Myocyte (in vitro differentiated cells): ENCODE results near the gene MRAP. TPM values are rescaled to one million over a fixed set of nuclear protein-coding genes. Genes with fewer than 3 reads are reported as not detected.
"Not testable (repeated sequence)": the region's sequence is repeated elsewhere in the genome, so short reads cannot be mapped to it uniquely, and the experiment has no call there.

Experiments used
- DNase-seq: peaks from one replicate; pipeline ENCODE4 v3.0.0-alpha.2; 2012; ENCODE audit warnings: low read depth
- polyA plus RNA-seq: library from polyadenylated mRNA; unstranded; fragments of >200 nt; gene quantifications from one replicate; pipeline ENCODE4 v1.2.1, GENCODE V29; 2012; ENCODE audit warnings: missing spikeins
- total RNA-seq: library from RNA; depleted of rRNA; stranded (reverse); fragments of >200 nt; gene quantifications from 2 replicates; pipeline ENCODE4 v1.2.3, GENCODE V29; 2014

Gene MRAP
- total RNA-seq = not detected in 2 replicates
- polyA plus RNA-seq = not detected

DNA sequence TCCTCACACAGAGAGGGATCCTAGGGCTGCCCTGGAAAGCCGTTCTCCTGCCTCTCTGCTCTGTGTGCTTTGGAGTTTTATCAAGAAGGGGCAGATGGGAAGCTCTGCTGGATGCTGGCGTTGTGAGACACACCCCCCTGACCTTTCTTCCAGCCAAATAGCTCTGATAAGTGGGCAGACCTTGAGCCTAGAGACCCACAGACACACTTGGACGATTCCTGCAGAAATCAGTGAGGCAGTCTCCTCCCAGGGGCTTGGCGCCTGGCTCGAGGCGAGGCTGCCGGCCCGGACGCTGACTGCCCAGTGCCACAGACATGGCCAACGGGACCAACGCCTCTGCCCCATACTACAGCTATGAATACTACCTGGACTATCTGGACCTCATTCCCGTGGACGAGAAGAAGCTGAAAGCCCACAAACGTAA, at the start of gene MRAP:
TSS of gene MRAP (plus strand) at position 198 of the 424 bp plus-strand sequence. CDS start at position 315, 117 bp downstream.
- no peak for DNase-seq

DNA sequence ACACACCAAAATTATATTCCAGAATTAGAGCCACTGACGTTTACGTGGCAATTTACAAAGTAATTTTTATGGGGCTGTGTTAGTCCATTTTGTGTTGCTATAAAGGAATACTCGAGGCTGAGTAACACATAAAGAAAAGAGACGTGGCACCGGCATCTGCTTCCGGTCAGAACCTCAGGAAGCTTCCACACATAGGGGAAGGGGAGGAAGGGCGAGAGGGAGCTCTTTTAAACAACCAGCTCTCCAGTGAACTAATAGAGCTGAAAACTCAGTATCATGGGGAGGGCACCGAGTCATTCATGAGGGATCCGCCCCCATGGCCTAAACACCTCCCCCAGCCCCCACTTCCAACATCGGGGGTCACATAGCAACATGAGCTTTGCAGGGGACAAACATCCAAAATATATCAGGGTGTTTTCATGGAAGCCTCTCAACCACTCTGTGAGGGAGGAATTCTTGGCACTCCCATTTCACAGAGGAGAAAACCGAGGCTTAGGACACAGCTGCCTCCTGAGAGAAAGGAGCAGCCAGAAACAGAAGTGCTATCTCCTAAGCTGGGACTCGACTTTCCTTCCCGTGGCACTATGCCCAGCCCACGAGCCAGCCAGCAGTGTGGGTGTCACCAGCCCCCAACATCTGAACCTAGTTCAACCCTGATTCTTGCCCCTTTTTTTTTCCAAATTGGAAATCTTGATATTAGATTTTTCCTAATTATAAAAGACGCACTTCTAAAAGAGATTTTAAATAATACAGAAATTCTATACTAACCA, 49.0 kb upstream of the MRAP start:
- DNase-seq = peak; percentile 7

DNA sequence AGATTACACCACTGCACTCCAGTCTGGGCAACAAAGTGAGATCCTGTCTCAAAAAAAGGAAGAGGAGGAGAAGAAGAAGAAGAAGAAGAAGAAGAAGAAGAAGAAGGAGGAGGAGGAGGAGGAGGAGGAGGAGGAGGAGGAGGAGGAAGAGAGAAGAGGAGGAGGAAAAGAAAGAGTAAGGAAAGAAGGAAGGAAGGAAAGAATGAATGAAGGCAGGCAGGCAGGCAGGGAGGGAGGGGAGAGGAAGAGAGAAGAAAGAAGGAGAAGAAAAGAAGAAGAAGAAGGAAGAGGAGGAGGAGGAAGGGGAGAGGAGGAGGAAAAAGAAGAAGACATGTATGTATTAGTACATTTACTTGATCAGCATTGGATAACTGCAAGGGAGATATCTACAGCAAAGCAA, 46.5 kb upstream of the MRAP start:
- no peak for DNase-seq

DNA sequence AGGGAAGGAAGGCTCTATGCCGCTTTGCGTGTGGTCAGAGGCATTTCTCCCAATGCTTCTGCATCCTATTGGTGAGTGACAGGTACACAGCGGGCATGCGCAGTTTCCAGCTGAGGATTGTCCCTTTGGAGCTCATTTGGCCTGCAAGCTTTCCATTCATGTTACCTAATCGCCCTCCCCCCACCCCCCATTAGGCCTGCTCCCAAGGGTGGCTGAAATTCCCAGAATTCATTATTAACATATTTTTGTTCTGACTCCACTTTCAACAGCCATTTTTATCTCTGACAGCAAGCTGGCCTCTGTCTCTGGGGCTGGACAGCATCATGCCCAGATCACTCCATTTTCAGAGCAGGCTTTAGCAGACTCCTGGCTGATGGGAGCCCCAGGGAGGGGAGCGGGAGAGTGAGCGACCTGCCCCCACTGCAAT, 45.4 kb upstream of the MRAP start:
- DNase-seq = peak; percentile 5

DNA sequence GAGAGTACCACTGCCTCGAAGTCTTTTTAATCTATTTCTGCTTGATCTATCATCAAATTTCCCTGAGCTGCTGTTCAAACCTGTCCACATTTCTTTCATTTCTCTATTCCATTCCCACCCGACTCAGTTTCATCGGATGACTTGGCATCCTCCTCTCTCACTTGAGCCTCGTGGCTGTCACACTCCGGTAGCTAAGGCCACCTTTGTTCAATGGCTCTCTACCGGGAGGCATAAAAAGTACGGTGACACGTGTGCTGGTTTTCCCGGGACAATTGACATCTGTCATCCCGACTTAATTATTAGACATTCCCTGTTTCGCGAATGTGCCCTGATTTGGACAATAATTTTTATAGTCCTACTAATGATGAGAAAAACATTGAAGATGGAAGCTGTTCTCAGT, 42.4 kb upstream of the MRAP start:
- no peak for DNase-seq

DNA sequence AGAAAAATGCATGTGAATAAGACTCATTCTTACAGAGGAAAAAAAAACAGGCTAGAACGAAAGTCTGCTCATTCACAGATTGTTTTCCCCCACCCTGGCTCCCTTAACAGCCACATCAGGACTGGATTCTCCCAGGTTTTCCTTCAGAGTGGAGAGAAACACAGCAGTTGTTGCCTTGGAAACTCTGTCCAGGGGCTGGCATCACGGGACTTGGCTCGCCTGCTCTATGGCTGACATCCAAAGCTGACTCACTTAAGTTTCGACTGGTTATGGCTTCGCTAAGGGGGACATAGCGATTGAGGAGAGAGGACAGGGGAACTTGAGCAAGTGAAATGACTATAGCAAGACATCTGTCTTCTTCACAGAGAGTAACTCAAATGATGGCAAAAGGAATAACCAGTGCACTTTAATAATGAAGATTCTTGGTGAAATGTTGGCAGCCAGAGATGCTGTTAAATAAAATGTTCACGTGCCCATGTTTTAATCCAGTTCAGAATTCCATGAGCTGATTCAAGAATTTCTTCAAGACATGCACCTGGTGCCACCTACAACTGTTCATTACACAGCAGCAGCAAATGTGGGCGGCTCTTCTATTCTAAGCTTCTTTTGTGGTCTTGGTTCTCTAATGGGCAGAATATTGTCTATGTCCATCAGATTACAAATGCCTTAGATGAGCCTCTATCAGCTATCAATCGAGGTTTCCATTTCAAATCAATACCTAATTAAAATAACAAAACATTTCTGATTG, 41.6 kb upstream of the MRAP start:
- peak; percentile 91 for DNase-seq

DNA sequence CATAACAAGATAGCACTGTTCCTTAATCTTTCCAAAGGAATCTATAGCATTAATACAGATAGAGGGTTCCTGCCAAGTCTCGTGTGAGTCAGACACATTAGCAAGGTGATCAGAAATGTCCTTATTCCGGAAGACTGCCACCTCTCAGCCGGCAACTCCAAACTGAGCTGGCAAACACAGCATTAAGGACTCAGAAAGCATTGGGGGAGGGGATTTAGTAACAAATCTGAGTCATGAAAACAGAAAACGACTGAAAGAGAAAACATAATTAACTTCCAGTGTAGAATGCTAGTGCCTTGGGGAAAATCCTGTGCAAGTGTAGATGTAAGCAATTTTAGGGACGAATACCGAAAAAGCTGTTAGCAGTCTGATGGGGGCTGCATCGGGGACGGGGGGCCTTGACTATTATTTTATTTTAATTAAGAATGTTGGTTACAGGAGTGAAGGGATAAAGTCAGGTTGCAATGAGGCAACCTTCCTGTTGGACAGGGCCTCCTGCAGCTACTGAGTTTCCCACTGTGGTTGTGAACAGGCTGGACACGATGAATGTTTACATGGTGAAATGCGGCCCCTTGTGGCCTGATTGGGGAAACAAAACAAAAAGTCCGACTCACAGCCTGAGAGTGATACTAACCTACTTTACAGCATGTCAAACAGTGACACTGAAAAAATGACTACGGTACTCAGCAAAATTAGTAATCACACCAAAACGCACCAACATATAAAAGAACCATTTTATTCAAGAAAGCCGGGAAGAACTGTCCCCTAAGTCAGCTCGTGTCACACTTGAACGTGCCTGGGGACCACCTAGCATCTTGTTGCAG, 40.5 kb upstream of the MRAP start:
- peak; percentile 88 for DNase-seq

DNA sequence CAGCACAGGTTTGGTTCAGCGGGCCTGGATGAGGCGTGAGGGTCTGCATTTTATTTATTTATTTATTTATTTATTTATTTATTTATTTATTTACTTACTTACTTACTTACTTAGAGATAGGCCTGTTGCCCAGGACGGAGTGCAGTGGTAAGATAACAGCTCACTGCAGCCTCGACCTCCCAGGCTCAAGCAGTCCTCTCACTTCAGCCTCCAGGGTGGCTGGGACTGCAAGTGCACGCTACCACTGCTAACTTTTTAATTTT, 39.9 kb upstream of the MRAP start:
- not testable (repeated sequence) for DNase-seq

DNA sequence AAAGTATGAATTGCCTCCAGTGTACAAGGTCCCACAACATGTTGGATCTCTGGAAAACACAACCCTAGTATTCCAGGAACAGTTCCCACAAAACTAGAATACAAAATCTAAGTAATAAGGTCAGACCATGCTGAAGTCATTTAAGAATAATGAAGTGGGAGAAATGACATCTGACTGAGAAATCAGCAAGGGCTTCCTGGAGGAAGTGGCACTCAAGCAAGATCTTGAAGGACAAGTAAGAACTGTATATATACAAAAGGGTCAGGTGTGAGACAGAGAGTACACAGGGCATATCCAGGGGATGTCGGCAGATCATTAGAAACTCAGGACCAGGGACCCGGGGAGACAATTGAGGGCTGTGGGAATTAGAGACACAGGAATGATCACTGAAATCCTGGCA, 38.5 kb upstream of the MRAP start:
- no peak for DNase-seq

DNA sequence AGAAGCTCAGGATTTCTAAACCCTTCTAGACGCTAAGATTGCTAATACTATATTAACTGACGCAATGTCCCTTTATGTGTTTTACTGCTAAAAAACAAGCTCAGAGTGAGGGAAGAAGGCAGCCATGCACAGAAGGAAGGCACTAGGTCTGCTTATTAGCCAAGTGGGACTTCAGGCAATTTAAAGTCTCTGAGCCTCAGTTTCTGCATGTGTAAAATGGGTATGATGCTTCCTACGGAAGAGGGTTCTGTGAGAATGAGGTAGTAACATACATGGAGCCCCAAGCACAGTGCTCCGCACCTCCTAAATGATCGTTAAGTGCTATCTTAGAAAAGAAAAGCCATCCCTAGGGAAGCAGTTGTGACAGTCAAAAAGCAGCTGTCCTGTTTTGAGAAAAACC, 36.7 kb upstream of the MRAP start:
- no peak for DNase-seq

DNA sequence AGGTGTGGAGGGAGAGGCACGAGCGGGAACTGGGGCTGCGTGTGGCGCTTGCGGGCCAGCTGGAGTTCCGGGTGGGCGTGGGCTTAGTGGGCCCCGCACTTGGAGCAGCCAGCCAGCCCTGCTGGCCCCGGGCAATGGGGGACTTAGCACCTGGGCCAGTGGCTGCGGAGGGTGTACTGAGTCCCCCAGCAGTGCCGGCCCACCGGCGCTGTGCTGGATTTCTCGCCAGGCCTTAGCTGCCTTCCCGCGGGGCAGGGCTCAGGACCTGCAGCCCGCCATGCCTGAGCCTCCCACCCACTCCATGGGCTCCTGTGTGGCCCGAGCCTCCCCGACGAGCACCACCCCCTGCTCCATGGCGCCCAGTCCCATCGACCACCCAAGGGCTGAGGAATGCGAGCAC, 33.3 kb upstream of the MRAP start:
- DNase-seq = not testable (repeated sequence)

DNA sequence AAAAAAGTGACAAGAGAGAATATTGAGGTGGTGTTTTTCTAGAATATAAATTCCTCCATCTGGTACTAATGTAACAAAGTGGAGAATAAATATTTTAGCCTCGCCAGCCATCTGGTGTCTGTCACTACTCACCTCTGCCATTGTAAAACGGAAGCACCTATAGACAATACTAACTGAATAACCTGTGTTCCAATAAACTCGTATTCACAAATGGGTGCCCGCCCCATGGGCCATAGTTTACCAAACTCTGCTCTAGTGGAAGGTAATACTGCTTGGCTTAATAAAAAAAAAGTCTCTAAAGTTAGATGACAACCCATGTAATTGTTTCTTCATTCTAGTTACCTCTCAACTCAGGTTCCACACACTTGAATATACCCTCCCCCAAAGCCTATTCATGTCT, 27.9 kb upstream of the MRAP start:
- no peak for DNase-seq

DNA sequence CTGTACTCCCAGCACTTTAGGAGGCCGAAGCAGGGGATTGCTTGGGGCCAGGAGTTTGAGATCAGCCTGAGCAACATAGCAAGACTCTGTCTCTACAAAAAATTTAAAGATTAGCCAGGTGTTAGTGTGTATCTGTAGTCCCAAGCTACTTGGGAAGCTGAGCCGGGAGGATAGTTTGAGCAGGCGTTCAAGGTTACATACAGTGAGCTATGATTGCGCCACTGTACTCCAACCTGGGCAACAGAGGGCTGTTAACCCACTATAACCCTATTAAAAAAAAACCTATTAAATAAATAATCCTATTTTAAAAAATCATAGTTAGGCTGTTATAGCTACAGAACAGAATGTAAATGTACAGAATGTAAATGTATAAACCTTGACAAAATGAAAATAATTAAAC, 22.0 kb upstream of the MRAP start:
- DNase-seq = no peak

DNA sequence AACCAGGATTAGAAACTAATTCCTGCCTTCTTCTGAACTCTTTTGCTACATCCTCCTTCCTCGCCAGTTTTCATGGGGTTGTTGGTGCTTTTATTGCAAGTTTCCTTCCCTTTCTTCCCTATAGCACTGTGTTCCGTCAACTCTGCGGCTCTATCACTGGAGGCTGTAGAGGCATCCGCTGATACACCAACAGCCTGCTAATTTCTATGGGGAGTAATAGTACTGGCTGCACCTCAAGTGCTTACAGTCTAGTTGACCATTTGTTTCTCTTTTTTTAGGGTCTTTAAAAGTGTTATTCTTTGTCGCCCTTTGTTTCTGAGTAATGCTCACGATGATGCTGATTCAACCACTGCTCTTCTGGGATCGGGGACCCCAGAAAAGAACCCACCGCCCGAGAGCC, 20.6 kb upstream of the MRAP start:
- DNase-seq = no peak

DNA sequence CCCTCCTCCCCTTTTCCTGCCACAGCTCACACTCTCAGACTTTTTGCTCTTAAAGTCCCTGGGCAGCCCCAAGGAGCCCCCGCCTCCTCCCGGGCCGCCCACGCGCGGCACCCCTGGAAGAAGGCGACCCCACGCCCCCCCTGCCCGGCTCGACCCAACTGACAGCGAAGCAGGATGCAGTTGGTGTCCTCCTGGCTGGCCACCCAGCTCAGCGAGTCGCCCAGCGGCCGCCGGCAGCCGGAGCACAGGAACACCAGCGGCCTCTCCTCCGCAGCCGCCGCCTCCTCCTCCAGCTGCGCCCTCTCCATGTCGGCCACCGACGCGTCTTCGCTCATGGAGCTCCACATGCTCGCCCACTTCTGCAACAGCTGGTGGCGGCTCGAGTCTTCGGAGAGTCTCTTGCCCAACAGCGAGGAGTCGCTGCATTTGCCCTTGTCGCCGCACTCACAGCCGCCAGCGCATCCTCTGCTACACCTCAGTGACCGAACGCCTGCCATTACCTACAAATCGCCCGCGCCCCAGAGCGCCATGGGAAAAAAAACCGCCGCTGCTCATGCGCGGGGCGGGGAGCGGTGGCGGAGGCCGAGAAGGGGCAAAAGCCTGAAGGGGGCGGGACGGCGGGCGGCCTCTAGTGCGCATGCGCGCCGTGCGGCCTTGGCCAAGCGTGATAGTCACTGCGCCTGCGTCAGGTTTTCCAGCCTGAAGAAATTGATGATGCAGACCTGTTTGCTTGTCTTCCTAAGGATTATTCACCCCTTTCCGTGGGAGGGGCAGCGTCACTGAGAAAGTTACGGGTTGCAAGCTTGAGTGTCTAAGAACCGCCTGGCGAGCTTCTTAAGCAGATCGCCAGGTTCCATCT, 19.9 kb upstream of the MRAP start, which contains the start of gene MIS18A:
TSS of gene MIS18A (minus strand) at position 532 of the 859 bp plus-strand sequence. CDS start at position 497, 35 bp downstream.
- peak; percentile 95 for DNase-seq

DNA sequence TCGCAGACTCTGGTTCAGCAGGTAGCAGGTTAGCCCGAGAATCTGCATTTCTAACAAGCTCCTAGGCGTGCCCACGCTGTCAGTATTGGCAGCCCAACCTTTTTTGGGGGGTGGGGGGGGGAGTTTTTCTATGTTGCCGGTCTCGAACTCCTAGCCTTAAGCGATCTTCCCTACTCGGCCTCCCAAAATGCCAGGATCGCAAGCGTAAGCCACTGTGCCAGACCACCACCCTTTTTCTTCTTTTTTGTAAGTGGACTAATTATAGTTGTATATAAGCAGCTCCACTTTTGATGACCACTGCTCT, 19.3 kb upstream of the MRAP start:
- DNase-seq = no peak

DNA sequence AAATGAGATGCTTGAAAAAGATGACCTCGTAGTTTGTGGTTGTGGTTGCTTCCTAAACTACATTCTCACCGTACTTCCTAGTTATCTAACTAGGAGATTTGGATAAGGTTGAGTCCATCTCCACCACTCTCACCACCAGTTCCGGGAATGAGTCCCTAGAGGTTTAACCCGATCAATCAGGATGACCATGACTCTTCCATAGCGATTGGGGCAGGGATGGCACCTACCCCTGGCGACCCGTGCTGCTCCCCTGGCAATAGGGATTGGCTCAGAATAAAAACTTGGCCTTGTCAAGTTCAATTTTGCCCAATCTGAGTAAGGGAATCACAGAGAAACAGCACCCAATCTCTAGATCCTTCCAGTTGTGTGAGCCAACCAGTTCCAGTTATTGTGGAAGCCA, 17.1 kb upstream of the MRAP start:
- DNase-seq = no peak

DNA sequence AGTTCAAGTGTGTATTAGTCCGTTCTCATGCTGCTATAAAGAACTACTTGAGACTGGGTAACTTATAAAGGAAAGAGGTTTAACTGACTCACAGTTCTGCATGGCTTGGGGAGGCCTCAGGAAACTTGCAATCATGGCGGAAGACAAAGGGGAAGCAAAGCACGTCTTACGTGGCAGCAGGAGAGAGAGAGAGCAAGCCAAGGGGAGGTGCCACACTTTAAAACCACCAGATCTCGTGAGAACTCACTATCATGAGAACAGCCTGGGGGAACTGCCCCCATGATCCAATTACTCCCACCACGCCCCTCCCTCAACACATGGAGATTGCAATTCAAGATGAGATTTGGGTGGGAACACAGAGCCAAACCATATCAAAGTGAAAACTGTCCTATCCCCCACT, 15.7 kb upstream of the MRAP start:
- no peak for DNase-seq

DNA sequence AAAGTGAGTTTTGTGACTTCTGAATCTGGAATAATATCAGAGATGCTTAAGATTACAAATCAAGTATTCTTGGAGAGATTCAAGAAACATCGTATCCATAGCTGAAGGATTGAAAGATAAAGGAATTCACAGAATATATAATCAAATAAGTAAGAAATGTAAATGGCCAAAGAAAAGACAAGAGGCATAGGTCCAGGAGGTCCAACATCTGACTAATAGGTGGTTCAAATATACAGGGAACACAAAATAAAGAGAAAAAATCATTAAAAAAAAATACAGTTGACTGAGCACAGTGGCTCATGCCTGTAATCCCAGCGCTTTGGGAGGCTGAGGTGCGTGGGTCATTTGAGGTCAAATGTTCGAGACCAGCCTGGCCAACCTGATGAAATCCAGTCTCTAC, 13.2 kb upstream of the MRAP start:
- DNase-seq = no peak

DNA sequence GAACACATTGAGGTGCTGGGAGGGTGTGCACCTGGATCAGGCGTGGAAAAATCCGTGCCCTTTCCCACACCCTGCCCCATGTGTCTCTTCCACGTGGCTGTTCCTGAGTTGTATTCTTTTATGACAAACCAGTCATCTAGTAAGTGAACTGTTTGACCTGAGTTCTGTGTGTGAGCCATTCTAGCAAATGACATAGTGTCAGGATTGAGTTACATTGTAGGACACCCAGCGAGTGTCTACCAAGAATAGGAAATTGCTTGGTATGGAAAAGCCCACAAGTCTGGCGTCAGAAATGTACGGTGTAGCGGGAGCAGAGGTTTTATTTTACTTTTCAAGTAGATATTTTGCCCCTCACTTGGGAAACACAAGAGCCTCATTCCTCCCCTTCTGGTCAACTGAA, 1.2 kb upstream of the MRAP start:
- DNase-seq = no peak

DNA sequence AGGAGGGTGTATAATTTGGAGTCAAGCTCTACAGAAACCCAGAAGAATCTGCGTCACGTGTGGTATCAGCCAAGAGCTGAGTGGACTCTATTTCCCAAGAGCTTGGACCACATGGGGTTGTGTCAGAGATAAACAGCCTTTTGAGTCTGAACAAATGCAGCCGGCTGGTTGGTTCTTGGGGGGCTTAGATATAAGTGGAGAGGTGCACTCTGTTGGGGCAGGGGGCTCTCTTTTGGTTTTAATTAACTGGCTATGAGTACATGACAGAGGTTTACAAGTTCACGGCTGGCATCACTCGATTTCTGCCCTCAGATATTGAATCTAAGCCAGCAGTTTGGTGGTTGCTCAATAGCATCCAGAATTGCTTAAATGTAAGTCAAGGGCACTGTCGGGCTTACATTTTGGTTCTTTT, 501 bp upstream of the MRAP start:
- DNase-seq = no peak
